Measurements from ENCODE around the gene KLF11. TPM values are rescaled to one million over a fixed set of nuclear protein-coding genes. Genes with fewer than 3 reads are reported as not detected.

KLF11 gene
- total RNA-seq (2021; fragmentation: NEBNext Ultra II Directional; extraction: Animal tissue kit (Norgen Biotek cat#: 25700)) (4.6 and 6.4 TPM in 2 replicates), polyA plus RNA-seq (2011; rRNA removed) (8.6 and 10.1 TPM in 2 replicates), polyA minus RNA-seq (2011; rRNA and poly(A)+ RNA removed) (23.2 and 30.8 TPM in 2 replicates)
- 8.1 TPM for polyA plus RNA-seq (2011; cell fraction: cytosol; rRNA removed)
- 7.3 TPM for polyA plus RNA-seq (2011; cell fraction: nucleus; rRNA removed)
- polyA plus RNA-seq (2012, experiment 1 of 2): 4.5 to 8.2 TPM (median 5.7 TPM) in 4 replicates
- polyA plus RNA-seq (2012, experiment 2 of 2): 1.9 TPM
- 3.8 TPM for polyA plus RNA-seq (2013, experiment 1 of 2)
- 4.2 TPM for polyA plus RNA-seq (2013, experiment 2 of 2)
- polyA minus RNA-seq (2011; cell fraction: cytosol; rRNA and poly(A)+ RNA removed): 7.7 TPM
- 7.2 TPM for polyA minus RNA-seq (2011; cell fraction: nucleus; rRNA and poly(A)+ RNA removed)
- long read RNA-seq, experiment 1, full-length matches to known transcripts: 1 of 6 reads
- long read RNA-seq, experiment 1, partial matches to known transcripts: 4 of 6 reads
- long read RNA-seq, experiment 1, other reads (novel, unspliced or antisense): 1 of 6 reads
- long read RNA-seq, experiment 2: 0 reads

DNA sequence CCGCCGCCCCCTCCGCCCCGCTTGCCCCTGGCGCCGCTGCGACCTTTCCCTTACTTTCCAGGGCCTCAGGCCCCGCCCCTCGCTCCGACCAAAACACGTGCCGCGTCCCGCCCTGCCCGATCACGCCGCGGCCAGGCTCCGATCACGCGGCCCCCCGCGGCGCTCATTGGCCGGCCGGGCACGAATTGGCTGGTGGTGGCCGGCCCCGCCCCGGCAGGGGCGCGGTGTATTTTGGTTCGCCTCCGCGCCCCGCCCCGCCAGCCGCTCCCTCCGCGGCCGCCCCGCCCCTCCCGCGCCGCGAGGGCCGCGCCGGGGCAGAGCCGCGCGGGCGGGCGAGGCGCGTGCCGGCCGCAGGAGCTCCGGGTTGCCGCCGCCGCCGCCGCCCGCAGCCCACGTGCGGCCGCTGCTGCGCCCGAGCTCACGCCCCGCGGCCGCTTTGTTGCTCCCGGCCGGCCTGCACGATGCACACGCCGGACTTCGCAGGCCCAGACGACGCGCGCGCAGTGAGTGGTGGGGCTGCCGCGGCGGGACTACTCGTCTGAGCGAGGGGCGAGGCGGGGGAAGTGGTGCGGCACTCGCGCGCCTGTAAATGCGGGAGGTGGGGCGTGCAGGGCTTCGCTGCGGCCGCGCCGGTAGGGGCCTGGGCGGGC lies at the start of gene KLF11:
Gene KLF11, plus strand, starts transcription at position 295 of the 650 bp plus-strand sequence. Its CDS starts 167 bp downstream, at position 462.
- H2BK20ac ChIP-seq (ENCODE audit: low read length): no peak within 1 kb of the TSS
- H4K8ac ChIP-seq (ENCODE audit: extremely low read depth, insufficient read depth, low read length): peak within 1 kb of the TSS; percentile 82
- H2BK120ac ChIP-seq (replicated peaks; ENCODE audit: low read depth, low read length): no peak within 1 kb of the TSS
- CTCF ChIA-PET (ENCODE audit: partially characterized antibody): interaction anchor here (1.0 to 1.9 kb wide), 3 partner anchors 15 to 59 kb away, joined by 4 to 11 read pairs (median 9); no protein-coding TSS in a partner anchor
- DNase-seq (ENCODE audit: low read depth in 1 of 2, low spot score in 2 of 2) (peak in 1 of 2 experiments; percentile 81), FAIRE-seq (no peak)
- H2BK12ac ChIP-seq (ENCODE audit: low read depth, low read length): peak within 1 kb of the TSS; percentile 23; the same call in 1 of the 2 replicates
- no peak within 1 kb of the TSS for H3K14ac ChIP-seq (ENCODE audit: insufficient read length)
- H3K27ac ChIP-seq (ENCODE audit: low read depth, low read length): peak within 1 kb of the TSS; percentile 58; the same call in 1 of the 2 replicates
- H3K27me3 ChIP-seq (replicated peaks in 1 of 4; ENCODE audit: control insufficient read depth in 3 of 4, extremely low read depth in 1 of 4, insufficient read depth in 3 of 4, low read length in 3 of 4): peaks cover 0 to 26% (median 18%) of the 10 kb centered on the region in 4 experiments; a peak in 6 of 7 replicates
- peak within 1 kb of the TSS; percentile 94 for H2AFZ ChIP-seq (ENCODE audit: low read length)
- no peak within 1 kb of the TSS for H2BK5ac ChIP-seq (ENCODE audit: low read depth, low read length)
- H3K4me2 ChIP-seq (ENCODE audit: insufficient read depth in 1 of 2, low read depth in 2 of 2, low read length in 2 of 2): peak within 1 kb of the TSS; percentile 90 to 98
- H3K79me2 ChIP-seq (ENCODE audit: control insufficient read depth in 1 of 2, insufficient read depth in 2 of 2, low read length in 2 of 2): no peaks in the 10 kb centered on the region
- H4K91ac ChIP-seq (replicated peaks; ENCODE audit: insufficient read length, low read length): peak within 1 kb of the TSS; percentile 80
- H3K18ac ChIP-seq (ENCODE audit: extremely low read depth, low read length): peak within 1 kb of the TSS; percentile 71
- peaks cover 0 to 5% (median 2%) of the 10 kb centered on the region in 4 experiments; a peak in 3 of 7 replicates for H3K4me1 ChIP-seq (replicated peaks in 1 of 4; ENCODE audit: control insufficient read depth in 3 of 4, insufficient read depth in 4 of 4, low read length in 3 of 4)
- H2AK5ac ChIP-seq (ENCODE audit: low read depth, low read length): no peak within 1 kb of the TSS
- peak within 1 kb of the TSS; percentile 73 for H4K5ac ChIP-seq (ENCODE audit: insufficient read length, low read depth, low read length)
- no peak within 1 kb of the TSS for H3K23ac ChIP-seq (ENCODE audit: insufficient read length)
- H3K36me3 ChIP-seq (ENCODE audit: control insufficient read depth in 2 of 4, insufficient read depth in 4 of 4, low read length in 3 of 4): peaks cover 0 to 10% (median under 1%) of the 10 kb centered on the region in 4 experiments; a peak in 2 of 8 replicates
- peaks cover 0 to 5% of the 10 kb centered on the region in 2 experiments for H4K20me1 ChIP-seq (replicated peaks in 1 of 2; ENCODE audit: control insufficient read depth in 1 of 2, insufficient read depth in 2 of 2, low read length in 2 of 2)
- peak within 1 kb of the TSS; percentile 63 for H3K4ac ChIP-seq (replicated peaks; ENCODE audit: insufficient read length, low read depth, low read length)
- no peak within 1 kb of the TSS for H2BK15ac ChIP-seq (ENCODE audit: low read length)
- H3K9me3 ChIP-seq (ENCODE audit: insufficient read depth in 2 of 2, low read depth in 1 of 2, low read length in 1 of 2): peaks cover 0 to 8% of the 10 kb centered on the region in 2 experiments; a peak in 1 of 4 replicates
- WGBS, 2 experiments (ENCODE audit: extremely low coverage in 1 of 2, insufficient coverage in 1 of 2, insufficient read length in 1 of 2, insufficient replicate concordance in 2 of 2, low coverage in 1 of 2, low lambda C conversion rate in 2 of 2, missing lambda C conversion rate in 1 of 2): 4% methylated on average over 16 of the region's 104 CpGs; no CpG with 5 or more reads in 1 of the 2 experiments
- no peaks in the 10 kb centered on the region; the same call in 1 of the 2 replicates for H3K79me1 ChIP-seq (ENCODE audit: low read depth, low read length)
- POLR2A ChIA-PET (ENCODE audit: partially characterized antibody): interaction anchor here (0.8 to 4.2 kb wide), 14 partner anchors 9 to 413 kb away, joined by 3 to 32 read pairs (median 4); partner anchors contain the start of genes ODC1, TAF1B and YWHAQ
- peak within 1 kb of the TSS; percentile 74 to 89 (median 81) for H3K9ac ChIP-seq (replicated peaks in 1 of 4; ENCODE audit: extremely low read depth in 1 of 4, low read depth in 3 of 4, low read length in 3 of 4)
- H3K4me3 ChIP-seq (ENCODE audit: extremely low read depth in 1 of 4, insufficient read depth in 2 of 4, low read depth in 3 of 4, low read length in 4 of 4): peak within 1 kb of the TSS; percentile 54 to 72 (median 58)
- H3K23me2 ChIP-seq (ENCODE audit: low read depth, low read length): peaks cover 8% of the 10 kb centered on the region; the same call in 1 of the 2 replicates
- H3K56ac ChIP-seq (replicated peaks; ENCODE audit: insufficient read length, low read depth, low read length): no peak within 1 kb of the TSS
- TF ChIP-seq, protein P1, sequence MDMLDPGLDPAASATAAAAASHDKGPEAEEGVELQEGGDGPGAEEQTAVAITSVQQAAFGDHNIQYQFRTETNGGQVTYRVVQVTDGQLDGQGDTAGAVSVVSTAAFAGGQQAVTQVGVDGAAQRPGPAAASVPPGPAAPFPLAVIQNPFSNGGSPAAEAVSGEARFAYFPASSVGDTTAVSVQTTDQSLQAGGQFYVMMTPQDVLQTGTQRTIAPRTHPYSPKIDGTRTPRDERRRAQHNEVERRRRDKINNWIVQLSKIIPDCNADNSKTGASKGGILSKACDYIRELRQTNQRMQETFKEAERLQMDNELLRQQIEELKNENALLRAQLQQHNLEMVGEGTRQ (IDR thresholded peaks at IDR 0.05; ENCODE audit: low read length): peak; percentile 32; the same call in 1 of the 2 replicates
- TF ChIP-seq, protein P2, sequence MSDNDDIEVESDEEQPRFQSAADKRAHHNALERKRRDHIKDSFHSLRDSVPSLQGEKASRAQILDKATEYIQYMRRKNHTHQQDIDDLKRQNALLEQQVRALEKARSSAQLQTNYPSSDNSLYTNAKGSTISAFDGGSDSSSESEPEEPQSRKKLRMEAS (IDR thresholded peaks at IDR 0.05): peak; percentile 96
- no peak for TF ChIP-seq NRF1 (IDR thresholded peaks at IDR 0.05; ENCODE audit: low read depth, low read length)
- no peak for TF ChIP-seq SIX5 (IDR thresholded peaks at IDR 0.05; ENCODE audit: low read depth, low read length)
- no peak for TF ChIP-seq TCF12 (IDR thresholded peaks at IDR 0.05; ENCODE audit: low read depth, low read length)
- TF ChIP-seq SIN3A (conservative IDR thresholded peaks at IDR 0.05 in 1 of 2, IDR thresholded peaks at IDR 0.05 in 1 of 2; ENCODE audit: low read depth in 1 of 2, low read length in 2 of 2): no peak
- no peak for TF ChIP-seq SAP30 (IDR thresholded peaks at IDR 0.05; ENCODE audit: insufficient read depth, insufficient replicate concordance, low read length)
